Panc1 (cell line): Measurements from ENCODE around the gene AGGF1.

Experiments used
- POLR2AphosphoS5 ChIP-seq: IDR thresholded peaks from 2 replicates; pipeline ENCODE4 v1.6.1; 2012; ENCODE audit warnings: mild to moderate bottlenecking, low read depth, low read length, moderate library complexity
- TF ChIP-seq, protein P1 (sequence below): fragments of 450-650 bp; IDR thresholded peaks from 2 replicates; pipeline ENCODE4 v1.5.1; 2017; ENCODE audit warnings: mild to moderate bottlenecking

GRCh38 chr5:77066184-77066583, 36.0 kb downstream of the AGGF1 start:
- no peak for TF ChIP-seq POLR2AphosphoS5
- TF ChIP-seq, protein P1, sequence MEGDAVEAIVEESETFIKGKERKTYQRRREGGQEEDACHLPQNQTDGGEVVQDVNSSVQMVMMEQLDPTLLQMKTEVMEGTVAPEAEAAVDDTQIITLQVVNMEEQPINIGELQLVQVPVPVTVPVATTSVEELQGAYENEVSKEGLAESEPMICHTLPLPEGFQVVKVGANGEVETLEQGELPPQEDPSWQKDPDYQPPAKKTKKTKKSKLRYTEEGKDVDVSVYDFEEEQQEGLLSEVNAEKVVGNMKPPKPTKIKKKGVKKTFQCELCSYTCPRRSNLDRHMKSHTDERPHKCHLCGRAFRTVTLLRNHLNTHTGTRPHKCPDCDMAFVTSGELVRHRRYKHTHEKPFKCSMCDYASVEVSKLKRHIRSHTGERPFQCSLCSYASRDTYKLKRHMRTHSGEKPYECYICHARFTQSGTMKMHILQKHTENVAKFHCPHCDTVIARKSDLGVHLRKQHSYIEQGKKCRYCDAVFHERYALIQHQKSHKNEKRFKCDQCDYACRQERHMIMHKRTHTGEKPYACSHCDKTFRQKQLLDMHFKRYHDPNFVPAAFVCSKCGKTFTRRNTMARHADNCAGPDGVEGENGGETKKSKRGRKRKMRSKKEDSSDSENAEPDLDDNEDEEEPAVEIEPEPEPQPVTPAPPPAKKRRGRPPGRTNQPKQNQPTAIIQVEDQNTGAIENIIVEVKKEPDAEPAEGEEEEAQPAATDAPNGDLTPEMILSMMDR: no peak
